ENCODE results near the gene POLR2F. TPM values are rescaled to one million over a fixed set of nuclear protein-coding genes. Genes with fewer than 3 reads are reported as not detected.

Gene POLR2F
- total RNA-seq, 1 donor from 2014 or later: 81.1 TPM

DNA sequence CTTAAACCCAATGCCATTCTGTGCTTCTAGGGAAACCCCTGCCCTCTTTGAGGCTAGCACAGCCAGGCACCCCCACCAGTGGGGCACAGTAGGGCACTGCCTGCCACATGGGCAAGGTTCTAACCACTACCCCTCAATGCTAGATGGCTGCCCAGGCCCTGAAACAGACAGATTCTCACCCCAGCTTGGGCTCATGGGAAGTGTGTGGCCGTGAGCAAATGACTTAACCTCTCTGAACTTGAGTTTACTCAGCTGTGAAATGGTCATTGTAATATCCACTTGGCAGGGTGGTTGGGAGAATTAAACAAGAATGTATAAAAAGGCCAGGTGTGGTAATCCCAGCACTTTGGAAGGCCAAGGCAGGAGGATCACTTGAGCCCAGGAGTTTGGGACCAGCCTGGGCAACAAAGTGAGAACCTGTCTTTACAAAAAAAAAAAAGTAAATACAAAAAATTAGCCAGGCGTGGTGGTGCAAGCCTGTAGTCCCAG, 22.5 kb upstream of the POLR2F start:
- H3K4me3 Mint-ChIP-seq (ENCODE audit: unreplicated experiment): no peak overlapping the region
- no peaks in the 10 kb centered on the region for H3K9me3 Mint-ChIP-seq (ENCODE audit: unreplicated experiment)
- H3K36me3 Mint-ChIP-seq (ENCODE audit: unreplicated experiment): peaks cover 22% of the 10 kb centered on the region

DNA sequence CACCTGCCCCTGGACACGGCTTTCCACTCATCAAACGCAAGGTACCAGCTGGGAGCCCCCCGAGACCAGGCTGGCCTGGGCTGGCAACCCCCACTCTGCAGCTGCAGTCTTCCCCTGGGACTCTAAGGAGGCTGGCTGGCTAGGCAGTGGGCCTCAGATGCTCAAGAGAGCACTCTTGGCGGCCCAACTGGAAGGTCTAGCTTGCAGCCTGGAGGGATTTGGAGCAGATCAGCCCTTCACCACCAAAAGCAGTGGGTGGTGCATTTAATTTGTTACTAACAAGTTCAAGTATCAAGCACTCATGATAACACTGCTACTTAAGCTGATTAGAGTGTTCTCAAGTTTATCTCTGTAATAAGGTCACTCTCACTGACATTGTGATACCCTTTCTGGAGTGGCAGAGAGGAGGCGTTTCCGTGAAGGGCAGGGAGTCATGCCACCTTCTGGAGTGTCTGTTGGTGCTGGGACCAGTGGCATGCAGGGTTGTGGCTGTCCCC, 21.6 kb upstream of the POLR2F start:
- H3K9me3 Mint-ChIP-seq (ENCODE audit: unreplicated experiment): no peaks in the 10 kb centered on the region
- peaks cover 27% of the 10 kb centered on the region for H3K36me3 Mint-ChIP-seq (ENCODE audit: unreplicated experiment)
- no peaks in the 10 kb centered on the region for H3K27me3 Mint-ChIP-seq (ENCODE audit: unreplicated experiment)
- TF ChIP-seq, protein P1, sequence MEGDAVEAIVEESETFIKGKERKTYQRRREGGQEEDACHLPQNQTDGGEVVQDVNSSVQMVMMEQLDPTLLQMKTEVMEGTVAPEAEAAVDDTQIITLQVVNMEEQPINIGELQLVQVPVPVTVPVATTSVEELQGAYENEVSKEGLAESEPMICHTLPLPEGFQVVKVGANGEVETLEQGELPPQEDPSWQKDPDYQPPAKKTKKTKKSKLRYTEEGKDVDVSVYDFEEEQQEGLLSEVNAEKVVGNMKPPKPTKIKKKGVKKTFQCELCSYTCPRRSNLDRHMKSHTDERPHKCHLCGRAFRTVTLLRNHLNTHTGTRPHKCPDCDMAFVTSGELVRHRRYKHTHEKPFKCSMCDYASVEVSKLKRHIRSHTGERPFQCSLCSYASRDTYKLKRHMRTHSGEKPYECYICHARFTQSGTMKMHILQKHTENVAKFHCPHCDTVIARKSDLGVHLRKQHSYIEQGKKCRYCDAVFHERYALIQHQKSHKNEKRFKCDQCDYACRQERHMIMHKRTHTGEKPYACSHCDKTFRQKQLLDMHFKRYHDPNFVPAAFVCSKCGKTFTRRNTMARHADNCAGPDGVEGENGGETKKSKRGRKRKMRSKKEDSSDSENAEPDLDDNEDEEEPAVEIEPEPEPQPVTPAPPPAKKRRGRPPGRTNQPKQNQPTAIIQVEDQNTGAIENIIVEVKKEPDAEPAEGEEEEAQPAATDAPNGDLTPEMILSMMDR (IDR thresholded peaks at IDR 0.05): no peak
- DNase-seq (ENCODE audit: extremely low spot score, unreplicated experiment): no peak
- H3K27ac Mint-ChIP-seq (ENCODE audit: unreplicated experiment): peak overlapping the region; percentile 61
- no peak overlapping the region for H3K4me3 Mint-ChIP-seq (ENCODE audit: unreplicated experiment)
- peaks cover 37% of the 10 kb centered on the region for H3K4me1 Mint-ChIP-seq (ENCODE audit: unreplicated experiment)

More for the DNA sequence above, 22.5 kb upstream of the POLR2F start:
- Mint-ChIP-seq H3K27me3 (ENCODE audit: unreplicated experiment) (no peaks in the 10 kb centered on the region), H3K27ac (ENCODE audit: unreplicated experiment) (peak overlapping the region; percentile 61), H3K4me1 (ENCODE audit: unreplicated experiment) (peaks cover 35% of the 10 kb centered on the region)
- no peak for DNase-seq (ENCODE audit: extremely low spot score, unreplicated experiment)
- TF ChIP-seq, protein P1 (IDR thresholded peaks at IDR 0.05): peak; percentile 29

DNA sequence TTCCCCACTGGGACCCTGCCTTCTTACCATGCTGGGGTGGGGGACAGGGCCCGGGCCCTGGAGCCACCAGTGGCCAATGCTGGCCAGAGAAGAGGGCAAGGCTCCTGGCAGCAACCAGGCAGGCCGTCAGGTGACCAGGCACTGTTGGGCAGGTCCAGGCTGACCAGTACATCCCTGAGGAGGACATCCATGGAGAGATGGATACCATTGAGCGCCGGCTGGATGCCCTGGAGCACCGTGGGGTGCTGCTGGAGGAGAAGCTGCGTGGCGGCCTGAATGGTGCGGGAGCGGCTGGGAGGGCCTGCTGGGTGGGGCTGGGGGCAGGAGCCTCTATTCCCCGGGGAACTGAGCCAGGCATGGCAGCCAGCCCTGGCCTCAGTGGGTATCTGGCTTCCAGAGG, 21.1 kb upstream of the POLR2F start:
- peaks cover 27% of the 10 kb centered on the region for H3K36me3 Mint-ChIP-seq (ENCODE audit: unreplicated experiment)
- TF ChIP-seq, protein P1 (IDR thresholded peaks at IDR 0.05): no peak

DNA sequence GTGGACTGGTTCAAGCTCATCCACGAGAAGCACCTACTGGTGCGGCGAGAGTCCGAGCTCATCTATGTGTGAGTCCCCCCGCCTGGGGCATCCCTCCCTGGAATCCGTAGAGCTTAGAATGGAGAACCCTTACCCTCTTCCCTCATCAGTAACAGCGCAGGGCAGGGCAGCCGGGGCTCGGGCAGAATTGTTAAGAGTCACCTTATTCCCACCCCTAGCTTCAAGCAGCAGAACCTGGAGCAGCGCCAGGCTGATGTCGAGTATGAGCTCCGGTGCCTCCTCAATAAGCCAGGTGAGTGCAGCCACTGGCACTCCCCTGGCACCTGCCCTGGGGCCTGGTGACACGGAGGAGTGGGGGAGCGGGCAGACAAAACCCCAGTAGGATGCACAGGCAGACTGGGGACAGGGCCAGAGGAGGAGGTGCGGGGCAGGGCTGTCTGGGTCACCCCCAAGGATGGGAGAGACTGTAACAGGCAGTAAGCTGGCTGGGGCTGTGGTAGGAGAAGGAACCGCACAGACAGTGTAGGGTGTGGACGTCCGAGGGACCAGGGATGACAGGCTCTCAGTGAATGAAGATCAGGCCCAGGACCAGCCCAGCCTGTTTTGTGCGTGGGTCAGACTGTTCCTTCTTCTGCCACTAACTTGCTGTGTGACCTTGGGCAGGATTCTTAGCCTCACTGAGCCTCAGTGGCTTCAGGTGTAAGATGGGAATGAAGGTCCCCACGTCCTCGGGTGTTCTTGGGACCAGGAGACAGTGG, 20.5 kb upstream of the POLR2F start:
- Mint-ChIP-seq H3K4me1 (ENCODE audit: unreplicated experiment) (peaks cover 37% of the 10 kb centered on the region), H3K27me3 (ENCODE audit: unreplicated experiment) (no peaks in the 10 kb centered on the region), H3K4me3 (ENCODE audit: unreplicated experiment) (no peak overlapping the region), H3K36me3 (ENCODE audit: unreplicated experiment) (peaks cover 27% of the 10 kb centered on the region), H3K9me3 (ENCODE audit: unreplicated experiment) (no peaks in the 10 kb centered on the region), H3K27ac (ENCODE audit: unreplicated experiment) (peak overlapping the region; percentile 82)
- TF ChIP-seq, protein P1 (IDR thresholded peaks at IDR 0.05): no peak
- DNase-seq (ENCODE audit: extremely low spot score, unreplicated experiment): no peak

More for the DNA sequence above, 21.1 kb upstream of the POLR2F start:
- no peak for DNase-seq (ENCODE audit: extremely low spot score, unreplicated experiment)
- Mint-ChIP-seq H3K4me1 (ENCODE audit: unreplicated experiment) (peaks cover 37% of the 10 kb centered on the region), H3K27ac (ENCODE audit: unreplicated experiment) (no peak overlapping the region), H3K27me3 (ENCODE audit: unreplicated experiment) (no peaks in the 10 kb centered on the region), H3K4me3 (ENCODE audit: unreplicated experiment) (no peak overlapping the region), H3K9me3 (ENCODE audit: unreplicated experiment) (no peaks in the 10 kb centered on the region)

DNA sequence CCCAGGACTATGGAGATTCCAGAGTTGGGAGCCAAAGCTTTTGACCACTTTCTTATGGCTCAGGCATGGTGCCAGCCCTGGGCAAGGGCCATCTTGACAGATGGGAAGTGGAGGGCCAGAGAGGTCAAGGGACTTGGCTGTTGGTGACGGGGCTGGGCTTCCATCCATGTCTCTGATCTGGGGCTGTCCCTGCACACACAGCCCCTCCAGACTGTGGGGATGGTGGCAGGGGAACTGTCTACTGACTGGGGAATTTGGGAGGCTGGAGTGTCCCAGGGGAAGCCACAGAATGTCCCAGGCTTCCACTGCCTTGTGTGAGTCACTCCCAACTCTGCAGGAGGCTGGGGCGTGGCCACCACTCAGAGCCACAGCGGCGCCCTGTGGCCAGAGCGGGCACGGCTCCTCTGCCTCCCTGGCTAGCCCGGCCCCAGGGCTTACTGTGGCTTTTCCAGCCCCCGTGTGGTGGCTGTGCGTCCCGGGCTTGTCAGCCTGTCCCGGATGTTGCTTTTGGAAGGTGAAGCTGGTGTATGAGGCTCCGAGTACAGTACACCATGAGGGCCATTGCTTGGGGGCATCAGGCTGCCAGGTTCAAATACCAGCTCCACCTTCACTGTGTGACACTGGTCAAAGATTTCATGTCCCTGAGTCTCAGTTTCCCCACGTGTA, 19.7 kb upstream of the POLR2F start:
- Mint-ChIP-seq H3K4me3 (ENCODE audit: unreplicated experiment) (no peak overlapping the region), H3K36me3 (ENCODE audit: unreplicated experiment) (peaks cover 20% of the 10 kb centered on the region), H3K27me3 (ENCODE audit: unreplicated experiment) (no peaks in the 10 kb centered on the region), H3K27ac (ENCODE audit: unreplicated experiment) (peak overlapping the region; percentile 82), H3K9me3 (ENCODE audit: unreplicated experiment) (no peaks in the 10 kb centered on the region), H3K4me1 (ENCODE audit: unreplicated experiment) (peaks cover 37% of the 10 kb centered on the region)
- DNase-seq (ENCODE audit: extremely low spot score, unreplicated experiment): peak; percentile 98
- TF ChIP-seq, protein P1 (IDR thresholded peaks at IDR 0.05): peak; percentile 97

All from osteocyte (in vitro differentiated cells).